Renal cortical epithelial cell (primary cell): Measurements from ENCODE around the gene MAPK10. TPM values are rescaled to one million over a fixed set of nuclear protein-coding genes. Genes with fewer than 3 reads are reported as not detected.
A peak's percentile ranks its signal among the peaks of the same experiment; 100 is the strongest.
"Not testable (repeated sequence)": the region's sequence is repeated elsewhere in the genome, so short reads cannot be mapped to it uniquely, and the experiment has no call there.

Experiments
- DNase-seq: peaks from one replicate; pipeline ENCODE4 v3.0.0-alpha.2; 2011; ENCODE audit warnings: low read depth
- total RNA-seq: library from RNA; depleted of rRNA; stranded (reverse); fragments of >200 nt; gene quantifications from 2 replicates; pipeline ENCODE4 v1.2.3, GENCODE V29; 2014

Gene MAPK10
- total RNA-seq, 1 donor from 2014 or later: 42.9 TPM

DNA sequence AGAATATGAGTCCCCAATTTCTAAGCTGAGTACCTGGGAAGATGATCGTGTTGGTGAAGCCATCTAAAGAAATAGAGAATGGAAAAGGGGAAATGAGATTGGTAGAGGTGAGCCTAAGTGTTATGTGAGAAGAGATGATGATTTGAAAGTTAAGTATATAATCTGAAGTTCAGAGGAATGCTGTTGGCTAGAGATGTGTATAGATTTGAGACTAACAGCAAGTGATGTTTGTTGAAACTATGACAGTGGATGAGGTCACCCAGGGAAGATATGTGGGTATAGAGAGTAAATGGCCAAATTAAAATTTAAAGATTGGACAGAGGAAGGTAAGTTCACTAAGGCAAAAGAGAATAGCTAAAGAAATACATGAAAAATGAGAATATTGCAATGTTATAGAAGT is 324.2 kb downstream of the MAPK10 start:
- no peak for DNase-seq

DNA sequence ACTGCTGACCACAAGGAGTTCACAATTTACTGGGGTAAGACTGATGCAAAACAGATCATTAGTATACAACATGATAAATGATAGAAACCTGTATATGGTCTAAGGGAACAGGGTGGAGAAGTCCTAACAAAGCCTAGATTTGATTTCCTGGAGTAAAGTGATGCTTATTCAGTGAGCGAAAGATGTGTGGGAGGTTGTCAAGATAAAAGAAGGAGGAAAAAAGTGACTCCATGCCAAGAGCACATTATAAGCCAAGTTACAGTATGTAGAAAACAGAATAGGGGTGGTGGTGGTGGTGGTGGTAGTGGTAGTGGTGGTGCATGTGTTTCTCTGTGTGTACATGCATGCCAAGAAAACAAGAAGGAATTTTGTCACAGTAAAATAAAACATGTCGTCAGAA is 325.2 kb downstream of the MAPK10 start:
- DNase-seq: no peak

DNA sequence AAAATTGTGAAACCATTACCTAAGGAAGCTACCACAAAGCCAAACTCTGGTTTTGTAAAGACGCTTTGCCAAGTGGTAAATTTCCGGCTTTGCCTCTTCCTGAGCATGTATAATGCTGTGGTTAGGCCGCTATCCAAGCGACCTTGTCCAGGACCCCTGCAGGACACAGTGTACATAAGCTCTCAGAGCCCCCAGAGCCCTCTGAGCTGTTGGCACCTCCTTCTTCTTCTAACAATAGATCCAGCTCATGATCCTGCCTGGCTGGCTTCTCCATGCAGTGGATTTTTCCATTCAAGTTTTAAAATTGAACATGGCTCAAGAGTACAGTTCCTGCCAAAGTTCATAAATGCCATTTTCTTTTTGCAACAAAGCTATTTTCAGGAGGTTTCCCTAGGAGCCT is 326.7 kb downstream of the MAPK10 start:
- peak; percentile 83 for DNase-seq

DNA sequence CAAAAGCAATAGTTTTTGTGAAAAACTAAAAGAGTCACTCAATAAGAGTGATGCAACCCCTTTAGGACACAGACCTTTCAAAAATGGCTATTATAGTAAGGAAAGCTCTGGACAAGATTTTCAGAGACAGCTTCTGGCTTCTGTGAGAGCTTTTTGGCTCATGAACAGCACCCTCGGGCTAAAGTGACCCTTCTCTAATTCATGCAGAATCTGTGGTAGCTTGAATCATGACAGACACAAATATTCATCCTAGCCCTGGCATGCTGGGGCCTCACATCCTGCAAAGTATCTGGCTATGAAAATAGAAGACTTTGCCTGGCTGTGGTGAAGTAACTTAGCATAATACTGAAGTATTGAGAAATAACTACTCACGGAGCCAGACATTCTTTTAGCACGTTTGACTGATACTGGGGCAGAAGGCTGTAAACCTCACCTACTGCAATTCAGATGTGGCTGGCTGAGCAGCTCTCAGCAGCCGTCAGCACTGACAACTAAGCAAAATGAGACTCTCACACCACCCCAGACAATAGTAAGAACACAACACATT is 327.3 kb downstream of the MAPK10 start:
- peak; percentile 96 for DNase-seq

DNA sequence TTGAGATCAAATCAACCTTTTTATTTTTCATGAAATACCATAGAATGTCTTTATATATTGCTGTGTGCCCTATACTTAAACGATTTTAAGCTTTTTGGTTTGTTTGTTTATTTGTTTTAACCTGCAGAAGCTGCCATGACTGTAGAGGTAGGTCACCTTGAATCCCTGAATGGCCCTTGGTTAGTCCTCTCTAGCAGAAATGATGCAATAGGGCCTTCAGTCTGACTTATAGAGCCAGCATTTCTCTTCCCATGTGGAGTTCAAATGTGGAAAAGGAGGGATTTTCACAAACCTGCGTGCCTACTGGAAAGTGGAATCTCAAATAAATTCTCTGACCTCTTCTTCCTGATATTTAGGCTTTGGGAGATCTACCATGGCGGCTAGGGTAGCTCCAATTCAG is 327.9 kb downstream of the MAPK10 start:
- DNase-seq: no peak

DNA sequence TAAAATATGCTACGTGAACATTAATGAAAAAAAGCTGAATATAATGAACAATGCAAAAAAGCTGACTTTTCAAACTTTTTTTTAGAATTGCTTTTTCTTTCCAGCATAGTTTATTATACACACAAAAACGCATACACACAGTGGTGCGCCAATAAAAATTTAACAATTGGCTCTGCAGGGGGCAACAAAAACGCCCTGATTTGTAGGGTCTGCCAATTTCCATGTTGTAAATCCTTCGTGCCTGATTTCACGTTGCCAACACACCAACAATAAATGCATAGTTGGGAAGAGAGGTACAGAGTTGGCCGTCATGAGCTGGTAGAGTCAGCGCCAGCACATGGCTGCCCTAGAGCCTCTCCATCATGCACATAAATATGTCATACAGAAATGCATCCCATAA is 333.1 kb downstream of the MAPK10 start:
- DNase-seq: no peak

DNA sequence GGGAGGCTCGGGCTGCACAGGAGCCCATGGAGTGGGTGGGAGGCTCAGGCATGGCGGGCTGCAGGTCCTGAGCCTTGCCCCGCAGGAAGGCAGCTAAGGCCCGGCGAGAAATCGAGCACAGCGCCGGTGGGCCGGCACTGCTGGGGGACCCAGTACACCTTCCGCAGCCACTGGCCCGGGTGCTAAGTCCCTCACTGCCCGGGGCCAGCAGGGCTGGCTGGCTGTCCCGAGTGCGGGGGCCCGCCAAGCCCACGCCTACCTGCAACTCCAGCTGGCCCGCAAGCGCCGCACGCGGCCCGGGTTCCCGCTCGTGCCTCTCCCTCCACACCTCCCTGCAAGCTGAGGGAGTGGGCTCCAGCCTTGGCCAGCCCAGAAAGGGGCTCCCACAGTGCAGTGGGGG is 338.2 kb downstream of the MAPK10 start:
- DNase-seq: not testable (repeated sequence)

DNA sequence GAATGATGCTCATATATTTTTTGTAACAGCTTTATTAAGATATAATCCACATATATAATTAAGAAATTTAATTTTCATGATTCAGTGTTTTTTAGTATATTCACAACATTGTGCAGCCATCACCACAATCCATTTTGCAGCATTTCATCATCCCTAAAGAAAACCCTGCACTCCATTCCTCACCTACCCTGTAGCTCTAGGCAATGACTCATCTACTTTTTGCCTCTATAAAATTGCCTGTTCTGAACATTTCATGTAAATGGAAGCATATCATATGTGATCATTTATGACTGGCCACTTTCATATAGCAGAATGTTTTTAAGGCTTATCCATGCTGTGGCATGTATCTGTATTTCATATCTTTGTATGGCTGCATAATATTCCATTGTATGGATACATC is 339.9 kb downstream of the MAPK10 start:
- no peak for DNase-seq

DNA sequence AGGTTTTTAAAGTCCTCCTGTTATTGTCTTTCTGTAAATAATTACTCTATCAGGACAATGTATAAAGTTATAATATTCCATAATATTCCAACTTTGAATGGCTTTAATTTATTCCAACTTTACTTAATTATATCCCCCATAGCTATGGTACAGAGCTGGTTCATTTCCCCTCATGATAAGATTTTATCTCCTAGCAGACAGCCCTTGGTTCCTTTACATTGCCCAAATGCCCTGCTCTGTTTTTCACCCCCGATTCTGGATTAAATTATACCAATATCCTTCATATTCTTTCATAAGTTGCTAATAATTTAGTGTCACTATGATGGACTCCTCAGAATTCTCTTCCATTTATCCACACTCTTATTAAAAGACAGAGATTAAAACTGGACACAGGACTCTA is 340.5 kb downstream of the MAPK10 start:
- DNase-seq: no peak

DNA sequence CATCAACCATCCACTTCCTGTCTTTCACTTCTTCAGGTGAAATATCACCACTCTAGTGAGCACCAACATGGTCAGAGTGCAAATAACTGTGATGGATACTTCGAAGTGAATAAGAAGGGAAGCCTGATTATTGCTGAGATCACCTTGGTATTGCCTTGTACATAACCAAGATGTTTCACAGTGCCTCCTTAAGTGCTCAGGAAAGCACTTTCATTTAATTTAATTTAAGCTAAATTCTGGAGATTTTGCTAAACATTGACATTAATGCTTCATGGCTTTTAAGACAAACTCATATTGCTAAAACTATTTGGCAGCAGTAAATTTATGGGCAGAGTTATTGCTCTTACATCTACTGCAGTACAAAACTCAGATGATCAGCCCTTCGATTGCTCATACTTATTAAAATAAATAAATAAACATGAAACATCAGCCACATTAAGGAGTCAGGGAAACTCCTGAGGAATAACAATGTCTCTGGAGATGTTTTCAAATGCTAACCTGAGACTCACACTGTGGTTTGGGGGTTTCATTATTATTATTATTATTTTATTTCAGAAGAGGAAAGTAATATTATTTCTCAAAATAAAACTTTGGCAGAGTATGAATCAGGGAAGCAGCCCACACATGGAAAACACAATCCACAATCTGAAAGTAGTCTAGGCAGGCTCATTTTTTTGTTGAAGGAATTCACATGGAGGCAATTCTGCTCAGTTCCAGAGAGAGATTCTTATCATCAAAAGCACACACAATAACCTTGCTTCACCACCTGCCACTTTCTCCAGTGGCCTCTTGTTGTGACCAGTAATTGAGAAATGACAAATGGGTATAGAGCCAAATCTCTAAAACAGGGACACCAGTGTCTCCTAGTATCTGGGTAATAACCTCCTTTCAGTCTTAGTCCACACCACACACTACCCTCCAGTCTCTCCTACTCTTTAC is 344.2 kb downstream of the MAPK10 start:
- no peak for DNase-seq

DNA sequence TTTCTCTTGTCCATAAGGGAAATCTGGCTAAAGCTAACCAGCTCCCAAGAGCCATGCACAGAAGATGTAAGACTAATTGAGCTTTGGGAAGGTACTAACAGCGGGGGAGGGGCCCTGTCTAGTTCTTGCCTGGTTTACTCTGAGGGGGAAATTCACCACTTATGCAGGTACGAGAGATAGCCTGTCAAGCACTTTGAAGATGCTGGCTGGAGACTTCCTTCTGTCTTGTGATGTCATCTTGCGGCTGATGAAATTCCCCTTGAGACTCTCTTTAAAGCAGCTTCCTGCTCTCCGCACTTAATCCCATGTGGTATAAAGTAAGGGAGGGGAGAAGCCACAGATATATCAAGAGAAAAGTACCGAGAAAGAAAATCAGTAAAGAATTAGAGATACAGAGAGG is 345.3 kb downstream of the MAPK10 start:
- DNase-seq: no peak

DNA sequence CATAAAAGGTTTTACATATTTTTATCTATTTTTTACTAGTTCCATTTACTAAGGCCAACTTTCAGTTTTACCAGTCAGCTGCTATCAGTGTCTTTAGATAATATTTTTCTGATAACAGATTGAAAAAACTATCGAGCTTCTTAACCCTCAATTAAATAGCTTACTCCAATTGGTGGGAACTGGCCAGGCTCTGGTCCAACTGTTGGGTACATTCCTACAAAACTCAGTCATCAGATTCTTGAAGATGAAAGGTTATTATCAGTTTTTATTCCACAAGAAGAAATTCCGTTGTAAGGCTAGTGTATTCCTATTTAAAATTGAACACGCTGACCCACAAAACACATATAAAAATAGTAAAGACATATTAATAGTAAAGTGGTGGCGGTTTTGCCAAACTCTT is 346.2 kb downstream of the MAPK10 start:
- no peak for DNase-seq

DNA sequence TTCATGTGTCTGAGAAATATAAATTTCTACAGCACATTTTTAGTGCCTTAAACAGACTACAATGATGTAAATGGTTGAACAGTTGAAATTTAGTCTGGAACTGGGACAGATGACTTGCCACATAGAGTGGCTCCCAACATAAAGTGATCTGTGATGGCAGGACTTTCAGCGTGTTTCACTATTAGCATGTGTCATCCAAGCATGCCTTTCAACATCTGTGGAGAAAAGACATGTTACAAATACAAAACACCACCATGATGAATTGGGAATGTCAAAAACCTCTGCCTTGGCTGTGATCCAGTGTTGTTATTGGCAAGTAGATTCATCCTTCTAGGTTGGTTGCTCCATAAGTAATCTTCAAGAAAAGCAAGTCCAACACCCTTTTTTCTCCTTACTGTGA is 348.7 kb downstream of the MAPK10 start:
- DNase-seq: peak; percentile 70

DNA sequence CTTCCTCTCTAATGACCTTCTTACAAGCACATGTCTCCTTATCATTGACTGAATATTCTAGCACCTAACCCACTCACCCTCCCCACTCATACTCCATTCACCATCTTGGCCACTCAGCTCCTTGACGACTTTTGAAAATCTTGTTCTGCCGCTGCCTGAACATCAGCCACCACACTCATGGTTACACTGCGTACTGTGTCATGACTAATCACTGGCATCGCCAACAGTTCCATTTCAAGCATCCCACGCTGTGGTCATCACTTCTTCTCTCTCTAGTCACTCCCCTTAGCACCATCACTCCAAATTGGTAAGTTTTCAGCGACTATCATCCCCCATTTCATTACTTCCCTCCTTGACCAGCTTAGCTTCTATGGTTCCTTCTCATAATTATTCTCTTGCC is 352.8 kb downstream of the MAPK10 start:
- no peak for DNase-seq

DNA sequence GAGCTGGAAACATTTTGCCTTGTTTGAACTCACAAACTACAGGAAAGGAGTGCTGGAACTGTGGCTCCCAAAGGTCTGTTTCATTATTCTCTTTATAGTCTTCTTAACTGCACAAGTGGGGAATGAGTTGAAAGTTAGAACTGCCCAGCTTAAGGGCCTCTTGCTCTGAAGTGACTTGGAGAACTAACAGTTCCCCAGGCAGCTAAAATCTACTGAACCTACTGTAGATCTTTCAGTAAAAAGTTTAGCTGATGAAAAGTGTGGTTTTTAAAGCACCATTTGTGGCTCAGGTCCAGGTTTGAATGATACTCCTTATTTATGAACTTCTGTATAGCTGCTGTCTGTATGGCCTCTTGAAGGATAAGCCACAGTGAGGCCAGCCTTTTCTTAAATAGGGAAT is 353.8 kb downstream of the MAPK10 start:
- no peak for DNase-seq

DNA sequence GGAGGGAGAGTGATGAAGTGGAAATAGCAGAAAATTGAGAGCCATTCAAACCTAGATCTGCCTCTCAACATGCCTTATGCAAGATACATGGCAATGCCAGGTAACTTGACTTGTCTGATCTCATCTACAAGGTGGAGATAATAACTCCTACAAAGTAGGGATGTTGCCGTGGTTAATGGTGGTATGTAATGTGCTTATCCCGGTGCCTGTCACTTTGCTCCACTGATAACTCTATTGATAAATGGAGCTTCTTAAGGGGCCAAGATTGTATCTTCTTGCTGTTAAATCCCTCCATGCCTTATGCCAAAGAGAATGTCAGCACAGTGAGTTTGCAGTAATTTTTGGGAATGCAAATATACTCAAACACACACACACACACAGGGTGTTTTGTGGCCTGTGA is 355.8 kb downstream of the MAPK10 start:
- DNase-seq: no peak

DNA sequence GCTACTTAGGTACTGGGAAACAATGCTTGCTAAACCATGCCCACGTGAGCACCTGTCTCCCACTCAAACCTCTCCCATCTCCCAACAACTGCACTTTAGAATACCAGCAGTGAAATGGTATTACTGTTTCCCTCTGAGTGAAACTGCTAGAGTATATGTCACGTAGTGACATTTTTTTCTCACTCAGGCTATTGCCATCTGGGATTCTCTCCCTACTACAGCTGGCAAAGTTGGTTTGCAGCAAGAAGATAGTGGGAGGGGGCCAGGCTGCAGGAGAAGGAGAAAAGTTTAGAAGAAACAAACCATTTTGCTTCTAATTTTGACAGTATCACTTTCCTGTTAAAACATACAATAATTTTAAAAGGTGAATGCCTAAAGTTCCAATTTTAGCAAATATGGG is 358.3 kb downstream of the MAPK10 start:
- DNase-seq: no peak

DNA sequence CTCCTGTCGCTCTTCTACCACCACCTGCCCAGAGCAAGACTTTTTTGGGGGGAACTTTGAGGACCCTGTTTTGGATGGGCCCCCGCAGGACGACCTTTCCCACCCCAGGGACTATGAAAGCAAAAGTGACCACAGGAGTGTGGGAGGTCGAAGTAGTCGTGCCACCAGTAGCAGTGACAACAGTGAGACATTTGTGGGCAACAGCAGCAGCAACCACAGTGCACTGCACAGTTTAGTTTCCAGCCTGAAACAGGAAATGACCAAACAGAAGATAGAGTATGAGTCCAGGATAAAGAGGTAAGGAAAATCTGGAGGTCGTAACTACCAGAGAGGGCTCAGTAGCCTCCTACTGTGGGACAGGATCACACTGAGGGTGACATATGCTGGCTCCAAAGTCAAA is 364.5 kb downstream of the MAPK10 start:
- no peak for DNase-seq

DNA sequence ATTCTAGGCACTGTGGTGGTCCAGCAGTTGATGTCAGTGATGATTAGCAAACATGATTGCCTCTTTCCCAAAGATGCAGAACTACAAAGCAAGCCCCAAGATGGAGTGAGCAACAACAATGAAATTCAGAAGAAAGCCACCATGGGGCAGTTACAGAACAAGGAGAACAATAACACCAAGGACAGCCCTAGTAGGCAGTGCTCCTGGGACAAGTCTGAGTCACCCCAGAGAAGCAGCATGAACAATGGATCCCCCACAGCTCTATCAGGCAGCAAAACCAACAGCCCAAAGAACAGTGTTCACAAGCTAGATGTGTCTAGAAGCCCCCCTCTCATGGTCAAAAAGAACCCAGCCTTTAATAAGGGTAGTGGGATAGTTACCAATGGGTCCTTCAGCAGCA is 365.3 kb downstream of the MAPK10 start:
- DNase-seq: peak; percentile 19

DNA sequence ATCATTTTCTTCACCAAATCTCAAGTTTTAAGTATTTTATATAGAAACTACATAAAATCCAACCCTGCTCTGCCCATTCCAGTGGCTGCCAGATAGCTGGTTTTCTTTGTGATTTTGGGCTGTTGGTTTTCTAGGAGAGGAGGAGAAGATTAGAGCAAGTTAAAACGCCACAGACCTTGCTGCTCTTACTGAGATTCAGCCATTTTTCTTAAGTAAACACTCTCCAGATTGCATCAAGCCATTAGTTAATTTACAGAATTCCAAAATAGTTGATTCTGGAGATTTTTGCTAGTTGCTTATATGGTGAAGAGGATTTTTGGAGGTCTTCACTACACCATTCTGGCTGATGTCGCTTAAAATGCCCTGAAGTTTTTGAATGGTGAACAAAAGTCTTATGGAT is 366.2 kb downstream of the MAPK10 start:
- DNase-seq: no peak

DNA sequence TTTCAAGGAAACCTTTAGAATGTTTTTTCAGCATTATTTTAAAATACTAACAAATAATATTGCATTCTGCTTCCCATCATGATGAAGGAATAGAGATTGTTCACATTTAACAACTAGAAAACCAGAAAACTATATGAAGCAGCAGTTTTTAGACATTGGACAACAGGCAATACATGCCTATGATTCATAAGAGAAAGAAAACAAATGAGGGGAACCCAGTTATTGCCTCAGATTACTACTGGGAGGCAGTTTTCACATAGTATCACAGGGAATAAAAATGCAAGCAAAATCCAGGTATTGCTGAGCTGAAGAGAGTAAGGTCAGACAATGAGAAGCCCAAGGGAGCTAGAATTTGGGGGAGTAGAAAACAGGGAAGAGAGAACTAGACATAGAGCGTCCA is 373.6 kb downstream of the MAPK10 start:
- DNase-seq: no peak

DNA sequence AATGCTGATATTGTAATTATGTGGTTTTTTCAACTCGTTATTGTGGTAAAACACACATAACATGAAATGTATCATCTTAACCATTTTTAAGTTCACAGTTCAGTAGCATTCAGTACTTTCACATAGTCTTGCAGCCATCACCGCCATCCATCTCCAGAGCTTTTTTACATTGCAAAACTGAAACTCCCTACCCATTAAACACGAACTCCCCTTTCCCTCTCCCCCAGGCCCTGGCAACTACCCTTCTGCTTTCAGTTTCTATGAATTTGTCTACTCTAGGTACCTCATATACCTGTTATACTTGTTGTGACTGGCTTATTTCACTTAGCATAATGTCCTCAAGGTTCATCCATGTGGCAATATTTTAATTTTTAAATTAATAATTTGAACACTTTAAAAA is 380.6 kb downstream of the MAPK10 start:
- DNase-seq: no peak

DNA sequence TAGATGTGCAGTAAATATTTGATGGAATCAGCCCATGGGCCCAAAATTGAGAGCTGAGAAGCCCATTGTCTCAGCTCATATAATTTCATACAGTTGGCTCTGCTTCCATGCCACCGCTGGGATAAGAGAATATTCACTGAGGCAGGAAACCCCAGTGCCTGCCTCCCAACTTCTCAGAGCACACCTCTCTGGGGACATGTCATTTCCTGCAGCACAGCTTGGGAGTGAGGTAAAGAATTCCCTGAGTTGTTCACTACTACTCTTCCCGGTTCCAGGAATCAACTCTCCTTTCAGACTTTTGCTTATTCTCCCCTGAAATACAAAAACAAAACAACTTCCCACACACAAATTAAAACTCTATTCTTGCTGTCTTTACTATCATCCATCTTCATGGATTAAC is 389.3 kb downstream of the MAPK10 start:
- DNase-seq: no peak
